Non-pigmented ciliary epithelial cell (primary cell): ENCODE results near the gene STEAP3.

Experiments
- DNase-seq: peaks from one replicate; pipeline ENCODE4 v3.0.0-alpha.2; 2010; ENCODE audit warnings: low read depth

Gene STEAP3

DNA sequence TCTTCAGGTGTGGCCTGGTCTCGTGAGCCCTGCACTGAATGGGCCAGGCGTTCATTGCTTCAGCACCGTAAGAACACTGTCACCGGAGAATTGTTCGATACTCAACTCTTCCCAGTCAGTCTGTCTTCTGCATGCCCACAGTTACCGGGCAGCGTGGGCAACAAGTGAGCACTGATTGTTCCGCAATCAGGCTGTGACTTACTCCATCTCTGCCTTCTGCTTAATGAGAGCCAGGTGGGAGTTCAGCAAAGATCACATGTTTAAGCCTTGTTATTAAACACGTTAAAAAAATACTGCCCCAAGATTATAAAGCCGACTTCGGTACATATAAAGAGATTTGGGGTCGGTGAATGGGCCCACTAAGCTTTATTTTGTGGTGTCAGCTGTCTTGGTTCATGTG is 3.7 kb downstream of the STEAP3 start:
- no peak for DNase-seq

- no peak for DNase-seq
Measured at GRCh38 chr2:119228136-119228535, 4.5 kb downstream of the STEAP3 start.

GRCh38 chr2:119228964-119229363 is 5.3 kb downstream of the STEAP3 start:
- DNase-seq: no peak

DNA sequence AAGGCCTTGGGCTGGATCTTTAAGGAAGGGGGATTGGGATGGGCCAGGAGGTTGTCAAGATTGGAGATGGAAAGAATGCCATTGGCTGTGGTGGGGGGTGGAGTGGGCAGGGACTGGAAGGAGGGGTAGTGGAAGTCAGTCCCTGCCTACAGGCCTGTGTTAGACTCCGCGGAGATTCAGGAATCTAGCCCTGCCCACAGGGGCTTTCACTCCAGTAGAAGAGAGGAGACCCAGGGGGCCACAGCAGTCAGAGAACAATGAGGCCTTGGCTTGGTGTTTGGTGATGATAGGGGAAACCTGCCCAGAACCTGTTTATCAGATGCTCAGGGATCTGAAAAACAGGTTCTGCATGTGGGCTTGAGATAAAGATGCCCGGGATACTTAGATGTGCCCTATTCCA is 6.1 kb downstream of the STEAP3 start:
- DNase-seq: no peak

DNA sequence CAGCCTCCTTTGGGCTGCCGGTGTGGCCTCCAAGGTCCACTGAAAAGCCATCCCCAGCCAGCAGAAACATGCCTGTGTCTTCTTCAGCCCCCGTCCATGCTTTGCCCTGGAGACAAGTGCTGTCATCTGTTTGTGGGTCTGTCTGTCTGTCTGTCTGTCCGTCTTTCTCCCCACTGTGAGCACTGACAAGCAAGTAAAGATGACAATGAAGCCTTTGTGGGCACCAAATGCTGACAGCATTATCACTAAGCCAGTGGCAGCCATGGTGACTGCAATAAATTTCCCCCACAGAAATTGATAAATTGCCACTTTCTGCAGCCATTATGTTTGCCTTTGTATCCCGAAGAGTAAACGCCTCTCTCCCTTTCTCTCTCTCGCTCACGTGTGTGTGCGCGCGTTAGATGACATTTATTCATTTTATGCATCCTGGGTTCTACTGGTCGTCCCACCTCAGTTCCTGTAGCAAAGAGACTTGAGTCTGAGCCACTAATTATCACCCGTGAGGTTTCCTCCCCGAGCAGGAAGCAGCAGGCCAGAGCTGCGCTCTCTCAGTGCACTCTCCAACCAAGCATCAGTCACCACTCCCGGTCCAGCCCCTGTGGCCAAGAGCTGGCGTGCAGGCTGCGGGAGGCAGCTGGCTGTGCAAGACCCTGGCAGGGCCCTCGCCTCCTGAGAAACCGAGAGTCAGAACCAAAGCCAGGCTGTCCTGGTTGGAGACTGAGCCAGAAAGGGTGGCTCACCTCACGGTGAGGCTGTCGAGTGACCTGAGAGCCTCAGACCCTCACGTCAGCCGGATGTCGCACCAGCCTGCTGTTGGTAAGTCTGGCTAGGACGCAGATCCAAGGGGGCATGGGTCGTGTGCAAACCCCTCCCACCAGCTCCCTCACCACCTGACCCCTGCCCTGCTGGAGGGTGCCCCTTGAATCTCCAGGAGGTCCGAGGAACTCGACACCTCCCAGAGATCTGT is 6.9 kb downstream of the STEAP3 start:
- DNase-seq: no peak

GRCh38 chr2:119231975-119232665 is 8.5 kb downstream of the STEAP3 start:
- DNase-seq: no peak

- DNase-seq: no peak
Measured at GRCh38 chr2:119232666-119232993, 9.0 kb downstream of the STEAP3 start.

- DNase-seq: no peak
Measured at GRCh38 chr2:119233326-119234020, 9.8 kb downstream of the STEAP3 start.

GRCh38 chr2:119234021-119235019 is 10.7 kb downstream of the STEAP3 start:
- no peak for DNase-seq

DNA sequence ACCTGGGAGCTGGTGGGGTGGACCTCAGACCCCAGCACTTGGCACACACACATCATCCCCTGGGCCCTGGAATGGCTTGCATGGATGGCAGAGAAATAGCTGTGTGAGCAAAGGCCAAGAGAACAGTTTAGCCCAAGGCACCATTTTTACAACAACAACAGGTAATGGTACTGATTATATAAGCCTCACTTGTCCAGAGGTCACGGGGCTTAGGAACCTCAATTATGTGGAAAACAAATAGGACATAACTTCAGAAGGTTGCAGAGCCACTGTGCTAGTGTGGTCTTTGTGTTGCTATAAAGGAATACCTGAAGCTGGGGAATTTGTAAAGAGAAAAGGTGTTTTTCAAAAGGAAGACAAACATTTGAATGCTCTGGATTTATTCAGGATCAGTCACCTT is 13.2 kb downstream of the STEAP3 start:
- DNase-seq: no peak

GRCh38 chr2:119240311-119241204 is 16.9 kb downstream of the STEAP3 start:
- DNase-seq: no peak

DNA sequence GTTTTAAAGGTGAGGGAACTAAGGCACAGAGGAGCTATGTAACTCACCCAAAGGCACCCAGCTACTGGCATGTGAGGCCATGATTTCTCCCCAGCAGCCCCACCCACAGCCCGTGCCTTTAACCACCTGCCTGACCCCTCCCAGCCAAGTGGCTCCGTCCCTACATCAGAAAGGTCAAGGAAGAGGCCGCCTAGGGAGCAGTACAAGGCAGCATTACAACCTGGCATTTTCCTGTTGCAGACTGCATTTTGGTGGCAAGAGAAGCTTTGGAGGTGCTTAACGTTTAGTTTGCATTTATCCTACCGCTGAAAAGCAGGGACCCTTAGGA is 17.5 kb downstream of the STEAP3 start:
- no peak for DNase-seq

DNA sequence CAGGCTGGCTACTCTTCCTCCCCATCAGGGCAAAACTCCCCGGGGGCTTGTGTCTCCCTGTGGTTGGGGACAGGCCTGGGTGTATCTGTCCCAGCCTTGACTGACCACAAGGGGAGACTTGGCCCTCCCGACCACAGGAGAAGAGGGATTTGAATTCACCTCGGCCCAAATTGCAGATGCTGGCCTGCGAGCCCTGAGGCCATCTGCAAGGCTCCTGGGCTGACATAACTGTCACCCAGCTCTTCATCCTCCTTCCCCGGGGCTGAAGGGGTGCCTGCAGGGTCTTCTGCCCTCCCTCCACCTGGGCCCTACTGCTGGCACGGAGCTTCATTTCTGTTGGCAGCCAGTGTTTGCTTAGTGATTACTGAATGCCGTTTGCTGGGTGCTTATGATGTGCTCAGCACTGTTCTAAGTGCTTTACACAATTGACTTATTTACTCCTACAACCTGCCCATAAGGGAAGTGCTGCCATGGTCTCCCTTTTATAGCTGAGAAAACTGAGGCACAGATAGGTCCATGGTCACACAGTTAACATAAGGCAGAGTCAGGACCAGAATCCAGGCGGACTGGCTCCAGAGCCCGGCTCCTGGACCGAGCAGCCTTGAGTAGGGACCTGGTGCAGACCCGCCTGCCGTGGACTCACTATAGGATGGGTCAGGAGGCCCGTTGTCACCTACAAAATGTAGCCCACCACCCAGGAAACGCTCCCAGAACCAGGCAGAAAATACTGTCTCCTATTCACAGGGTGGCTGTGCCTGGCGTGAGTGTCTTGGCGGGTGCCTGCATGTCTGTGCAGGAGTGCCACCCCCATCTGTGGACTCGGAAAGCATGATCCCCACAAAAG is 18.9 kb downstream of the STEAP3 start:
- no peak for DNase-seq

GRCh38 chr2:119243621-119244020 is 20.0 kb downstream of the STEAP3 start:
- DNase-seq: no peak

DNA sequence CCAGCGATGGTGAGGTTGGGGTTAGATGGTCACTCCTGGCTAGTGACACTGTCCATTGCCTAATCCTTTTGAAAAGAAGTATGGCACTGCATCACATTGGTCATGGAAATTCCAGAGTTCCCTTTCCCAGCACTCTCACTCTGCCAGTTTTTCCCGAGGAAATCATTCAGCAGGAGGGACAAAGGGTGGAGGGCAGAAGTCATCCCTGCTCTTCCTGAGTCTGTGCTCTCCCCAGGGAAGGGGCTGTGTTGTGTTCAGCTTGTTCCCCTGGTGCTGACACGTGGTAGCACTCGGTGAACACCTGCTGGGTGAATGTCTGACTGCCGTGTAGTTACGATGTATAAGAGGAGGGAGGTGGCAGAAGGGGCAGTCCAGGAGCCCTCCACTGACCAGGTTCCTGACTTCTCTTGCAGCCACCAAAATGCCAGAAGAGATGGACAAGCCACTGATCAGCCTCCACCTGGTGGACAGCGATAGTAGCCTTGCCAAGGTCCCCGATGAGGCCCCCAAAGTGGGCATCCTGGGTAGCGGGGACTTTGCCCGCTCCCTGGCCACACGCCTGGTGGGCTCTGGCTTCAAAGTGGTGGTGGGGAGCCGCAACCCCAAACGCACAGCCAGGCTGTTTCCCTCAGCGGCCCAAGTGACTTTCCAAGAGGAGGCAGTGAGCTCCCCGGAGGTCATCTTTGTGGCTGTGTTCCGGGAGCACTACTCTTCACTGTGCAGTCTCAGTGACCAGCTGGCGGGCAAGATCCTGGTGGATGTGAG is 21.6 kb downstream of the STEAP3 start:
- DNase-seq: no peak

- no peak for DNase-seq
Measured at GRCh38 chr2:119245841-119246230, 22.2 kb downstream of the STEAP3 start.

DNA sequence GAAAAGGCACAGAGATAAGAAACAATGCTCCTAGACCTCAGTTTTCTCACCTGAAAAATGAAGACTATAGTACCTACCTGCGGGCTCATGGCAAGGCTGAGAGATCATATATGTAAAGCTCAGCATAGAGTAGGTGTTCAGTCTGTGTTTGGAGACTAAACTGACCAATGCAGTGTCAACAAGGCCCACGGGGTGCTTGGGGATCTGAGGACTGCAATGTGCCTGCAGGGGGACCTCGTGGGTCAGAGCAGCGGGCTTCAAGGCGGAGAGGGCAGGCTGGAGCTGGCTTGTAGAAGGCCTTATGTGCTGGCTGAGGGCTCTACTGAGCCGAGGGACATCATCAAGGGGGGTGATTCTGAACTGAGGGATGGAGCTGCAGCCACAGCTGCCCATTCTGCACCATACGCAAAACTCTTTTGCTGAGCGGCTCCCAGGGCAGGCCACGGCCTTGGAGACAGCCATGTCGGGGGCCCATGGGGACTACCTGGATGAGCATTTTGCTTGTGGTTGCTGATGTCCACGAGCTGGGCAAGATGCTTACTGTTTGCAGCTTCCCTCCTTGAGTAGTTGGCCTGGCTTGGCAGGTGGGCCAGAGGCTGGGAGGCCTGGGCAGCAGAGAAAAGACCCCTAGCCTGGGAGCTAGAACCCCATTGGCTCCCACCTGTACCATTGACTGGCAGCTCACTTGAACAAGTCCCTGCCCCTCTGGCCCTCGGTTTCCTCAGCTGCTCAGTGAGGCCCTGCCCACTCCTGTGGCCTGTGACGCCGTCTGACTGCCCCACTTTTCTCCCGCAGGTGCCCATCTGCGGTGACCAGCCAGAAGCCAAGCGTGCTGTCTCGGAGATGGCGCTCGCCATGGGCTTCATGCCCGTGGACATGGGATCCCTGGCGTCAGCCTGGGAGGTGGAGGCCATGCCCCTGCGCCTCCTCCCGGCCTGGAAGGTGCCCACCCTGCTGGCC is 23.5 kb downstream of the STEAP3 start:
- no peak for DNase-seq

- no peak for DNase-seq
Measured at GRCh38 chr2:119247844-119248271, 24.2 kb downstream of the STEAP3 start.
